ENCODE measurements around the gene KCNIP4.
"Not testable (repeated sequence)": the region's sequence is repeated elsewhere in the genome, so short reads cannot be mapped to it uniquely, and the experiment has no call there.

KCNIP4 gene

DNA sequence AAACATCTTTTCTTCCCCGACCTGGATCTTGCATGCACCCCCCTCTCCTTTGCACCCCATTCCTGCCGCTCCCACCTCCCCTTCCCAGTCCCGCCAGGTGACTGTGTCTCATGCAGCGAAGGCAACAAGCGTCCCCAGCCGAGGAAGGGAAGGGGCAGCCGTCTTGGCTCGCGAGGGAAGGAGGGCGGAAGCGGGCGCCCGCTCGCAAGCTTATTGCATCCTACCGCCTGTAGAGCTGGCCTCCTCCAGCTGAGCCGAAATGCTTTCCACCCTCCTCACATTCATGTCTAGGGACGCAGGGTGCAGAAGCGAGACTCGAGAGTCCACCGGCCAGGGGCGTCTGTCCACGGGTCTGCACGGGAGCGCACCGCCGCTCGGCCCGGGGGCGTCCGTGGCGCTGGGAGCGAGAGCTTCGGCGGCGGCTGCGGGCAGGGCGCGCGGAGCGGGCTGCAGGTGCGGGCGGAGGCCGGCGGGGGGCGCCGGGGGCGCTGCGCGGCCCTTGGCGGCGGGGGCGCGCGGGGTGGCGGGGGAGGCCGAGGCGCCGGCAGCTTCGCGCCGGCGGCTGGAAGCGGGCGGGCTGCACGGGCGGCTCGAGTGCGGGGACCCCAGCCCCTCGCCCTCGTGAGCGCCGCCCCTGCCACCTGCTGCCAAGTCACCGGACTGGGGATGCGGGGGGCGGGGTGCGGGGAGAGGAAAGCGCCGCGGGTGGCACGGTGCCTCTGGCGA is at the start of gene KCNIP4:
Gene KCNIP4 (minus strand): TSS at position 426 of the 726 bp plus-strand sequence.
- DNase-seq = no peak

DNA sequence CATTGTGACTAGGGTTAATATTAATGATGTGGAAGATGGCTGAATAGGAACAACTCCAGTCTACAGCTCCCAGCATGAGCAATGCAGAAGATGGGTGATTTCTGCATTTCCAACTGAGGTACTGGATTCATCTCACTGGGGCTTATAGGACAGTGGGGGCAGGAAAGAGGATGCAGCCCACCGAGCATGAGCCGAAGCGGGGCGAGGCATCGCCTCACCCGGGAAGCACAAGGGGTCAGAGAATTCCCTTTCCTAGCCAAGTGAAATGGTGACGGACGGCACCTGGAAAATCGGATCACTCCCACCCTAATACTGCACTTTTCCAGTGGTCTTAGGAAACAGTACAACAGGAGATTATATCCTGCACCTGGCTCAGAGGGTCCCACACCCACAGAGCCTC is 48.0 kb upstream of the KCNIP4 start:
- not testable (repeated sequence) for DNase-seq

- no peak for DNase-seq
Measured at GRCh38 chr4:21992330-21992729, 43.8 kb upstream of the KCNIP4 start.

- no peak for DNase-seq
Measured at GRCh38 chr4:21991562-21991961, 43.0 kb upstream of the KCNIP4 start.

GRCh38 chr4:21991050-21991449 is 42.5 kb upstream of the KCNIP4 start:
- no peak for DNase-seq

GRCh38 chr4:21989351-21989750 is 40.8 kb upstream of the KCNIP4 start:
- no peak for DNase-seq

GRCh38 chr4:21986307-21986706 is 37.7 kb upstream of the KCNIP4 start:
- DNase-seq = no peak

- no peak for DNase-seq
Measured at GRCh38 chr4:21982087-21982486, 33.5 kb upstream of the KCNIP4 start.

DNA sequence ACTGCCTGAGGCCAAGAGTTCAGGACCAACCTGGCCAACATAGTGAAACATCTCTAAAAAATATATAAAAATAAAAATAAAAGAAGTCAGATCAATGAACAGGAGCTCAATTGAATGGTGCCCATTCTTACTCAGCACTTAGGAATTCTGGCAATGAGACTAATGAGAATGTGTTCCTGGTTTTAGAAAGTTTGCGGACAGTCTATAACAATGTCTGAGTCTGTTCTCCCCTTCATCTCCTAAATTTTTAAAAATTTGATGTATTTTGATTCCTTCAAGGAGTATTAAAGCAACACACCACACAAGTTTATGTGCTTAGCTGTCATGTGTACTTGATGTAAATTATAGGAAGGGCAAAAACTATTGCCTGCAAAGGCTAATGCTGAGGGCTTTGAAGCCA is 30.6 kb upstream of the KCNIP4 start:
- no peak for DNase-seq

- DNase-seq = no peak
Measured at GRCh38 chr4:21976166-21976565, 27.6 kb upstream of the KCNIP4 start.

DNA sequence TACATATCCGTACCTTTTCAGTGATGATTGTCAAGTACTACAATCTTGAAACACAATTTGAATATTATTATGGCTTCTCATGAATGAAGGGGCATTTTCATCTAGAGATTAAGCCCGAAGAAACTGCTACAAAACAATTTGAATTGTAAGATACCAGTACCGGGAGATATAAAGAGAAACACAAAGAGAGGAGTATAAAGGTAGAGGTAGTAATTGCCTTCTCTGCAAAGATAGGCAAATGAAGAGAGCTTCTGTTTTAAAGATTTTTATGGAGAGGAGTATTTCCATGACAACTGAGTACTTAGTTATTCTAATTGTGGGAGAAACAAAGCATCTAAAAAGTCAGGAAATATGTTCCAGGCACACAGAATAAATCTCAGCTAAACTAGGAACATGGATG is 25.3 kb upstream of the KCNIP4 start:
- DNase-seq = no peak

DNA sequence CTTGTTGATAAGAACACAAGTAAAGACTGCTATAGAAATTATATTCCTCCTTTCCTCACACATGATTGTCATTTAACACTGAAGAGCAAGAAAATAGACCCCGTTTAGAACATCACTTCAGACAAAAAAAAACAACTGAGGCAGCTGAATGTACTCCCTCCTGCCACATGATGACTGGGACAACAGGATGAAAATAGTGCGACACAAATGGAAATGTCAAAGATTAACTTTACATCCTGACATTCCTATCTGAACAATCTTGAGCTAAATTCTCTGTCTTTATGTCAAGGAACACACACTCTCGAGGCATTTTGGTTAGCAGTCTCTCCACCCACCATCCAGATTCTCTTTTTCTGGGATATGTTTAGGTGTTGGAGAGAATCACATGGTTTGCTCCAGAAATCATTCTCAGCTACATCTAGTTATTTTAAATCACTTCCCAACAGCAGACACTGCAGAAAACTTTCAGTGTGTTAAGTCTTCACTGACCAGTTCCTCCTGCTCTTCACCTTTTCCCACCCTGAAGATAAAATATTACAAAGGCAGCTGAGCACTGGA is 16.3 kb upstream of the KCNIP4 start:
- DNase-seq = no peak

DNA sequence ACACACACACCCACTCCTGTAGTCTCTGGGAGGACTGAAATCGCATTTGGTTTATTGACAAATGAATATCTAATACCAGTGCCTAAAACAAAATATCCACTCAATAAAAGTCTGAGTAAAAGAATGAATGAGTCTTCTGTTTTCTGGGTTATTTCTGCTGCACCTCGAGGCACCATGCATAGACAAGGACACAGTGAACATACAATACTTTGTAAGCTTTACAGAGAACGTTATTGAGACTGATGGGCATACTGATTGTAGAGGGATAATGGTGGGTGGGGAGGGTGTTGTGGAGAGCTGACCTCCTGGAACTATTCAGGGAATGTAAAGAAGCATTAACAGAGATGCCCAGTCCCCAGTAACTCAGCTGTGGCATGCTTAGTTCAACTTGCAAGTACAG is 14.1 kb upstream of the KCNIP4 start:
- no peak for DNase-seq

DNA sequence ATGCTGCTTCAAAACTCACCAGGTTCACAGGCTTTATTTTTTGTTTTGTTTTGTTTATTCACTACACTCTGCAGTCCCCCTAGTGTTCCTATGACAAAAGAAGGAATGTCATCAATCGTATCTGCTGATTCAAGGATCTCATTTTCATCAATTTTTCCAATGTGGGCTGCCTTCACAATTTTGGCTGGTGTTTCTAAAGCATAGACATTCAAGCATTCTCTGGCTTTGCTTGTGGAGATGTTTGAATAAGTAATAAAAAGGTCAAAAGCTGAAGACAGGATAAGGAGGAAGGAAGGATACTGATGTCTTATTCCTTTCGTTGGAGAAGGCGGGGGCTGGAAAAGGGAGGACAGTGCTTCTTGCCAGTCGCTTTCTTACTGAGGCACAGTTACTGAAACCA is 12.2 kb upstream of the KCNIP4 start:
- no peak for DNase-seq

- no peak for DNase-seq
Measured at GRCh38 chr4:21954916-21955315, 6.3 kb upstream of the KCNIP4 start.

- no peak for DNase-seq
Measured at GRCh38 chr4:21953653-21954052, 5.1 kb upstream of the KCNIP4 start.

- DNase-seq = no peak
Measured at GRCh38 chr4:21952549-21952948, 4.0 kb upstream of the KCNIP4 start.

DNA sequence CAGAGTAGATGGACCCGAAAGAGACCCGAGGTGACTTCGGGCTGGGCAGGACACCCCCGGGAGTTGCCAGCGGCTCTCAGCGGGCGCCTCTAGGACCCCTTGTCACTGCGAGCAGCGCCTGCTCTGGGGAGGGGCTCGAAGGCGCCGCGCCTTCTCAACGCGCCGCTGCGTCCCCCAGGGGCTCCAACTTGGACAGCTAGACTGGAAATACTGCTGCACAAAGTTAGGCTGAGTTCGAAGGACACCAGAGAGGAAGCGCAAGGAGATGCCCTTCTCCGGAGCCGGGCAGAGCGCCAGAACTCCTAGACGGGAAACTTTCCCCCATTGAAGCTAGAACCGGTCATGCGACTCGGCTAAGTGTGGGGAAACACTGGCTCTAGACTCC is 493 bp upstream of the KCNIP4 start:
- no peak for DNase-seq

DNA sequence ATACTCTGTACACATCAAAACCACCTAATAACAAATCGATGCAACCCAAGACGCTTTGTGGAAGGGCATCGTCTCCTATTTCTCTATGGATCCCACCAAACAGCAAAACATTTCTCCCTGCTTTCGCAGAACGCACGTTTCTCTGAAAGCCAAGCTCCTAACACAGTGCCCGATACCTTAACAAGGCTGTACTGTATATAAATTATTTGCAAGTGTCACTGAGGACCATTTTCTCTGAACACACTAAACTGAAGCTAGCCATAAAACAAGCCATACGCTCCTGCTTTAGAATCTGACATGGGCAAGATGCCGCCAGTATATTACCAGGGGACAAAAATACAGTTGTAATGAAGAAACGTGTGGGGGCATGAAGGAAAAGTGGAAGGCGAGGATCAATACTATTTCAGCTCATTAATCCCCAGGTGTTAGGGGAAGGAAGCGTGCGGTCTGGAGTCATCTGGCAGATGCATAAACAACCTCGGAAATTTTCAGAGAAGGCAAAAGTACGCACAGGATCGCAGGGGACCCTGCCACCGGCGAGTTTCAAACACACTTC is 703 bp downstream of the KCNIP4 start:
- DNase-seq = no peak

DNA sequence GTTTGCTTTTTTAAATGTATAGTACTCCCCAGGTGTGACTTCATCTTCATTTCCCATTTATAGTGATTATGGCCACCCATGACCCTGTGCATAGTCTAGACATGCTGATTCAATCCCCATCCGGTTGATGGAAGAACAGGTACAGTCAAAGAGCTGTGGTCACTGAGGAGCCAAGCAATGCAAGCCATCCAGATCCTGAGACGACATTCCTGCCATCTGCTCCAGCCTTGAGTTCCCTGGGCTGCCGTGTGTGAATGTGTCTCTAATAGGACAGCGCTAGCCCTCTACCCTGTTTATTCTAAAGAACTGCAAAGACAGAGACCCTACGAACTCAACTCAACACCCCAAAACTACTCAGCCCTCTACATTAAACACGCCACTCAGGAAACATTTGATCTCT is 1.7 kb downstream of the KCNIP4 start:
- no peak for DNase-seq

DNA sequence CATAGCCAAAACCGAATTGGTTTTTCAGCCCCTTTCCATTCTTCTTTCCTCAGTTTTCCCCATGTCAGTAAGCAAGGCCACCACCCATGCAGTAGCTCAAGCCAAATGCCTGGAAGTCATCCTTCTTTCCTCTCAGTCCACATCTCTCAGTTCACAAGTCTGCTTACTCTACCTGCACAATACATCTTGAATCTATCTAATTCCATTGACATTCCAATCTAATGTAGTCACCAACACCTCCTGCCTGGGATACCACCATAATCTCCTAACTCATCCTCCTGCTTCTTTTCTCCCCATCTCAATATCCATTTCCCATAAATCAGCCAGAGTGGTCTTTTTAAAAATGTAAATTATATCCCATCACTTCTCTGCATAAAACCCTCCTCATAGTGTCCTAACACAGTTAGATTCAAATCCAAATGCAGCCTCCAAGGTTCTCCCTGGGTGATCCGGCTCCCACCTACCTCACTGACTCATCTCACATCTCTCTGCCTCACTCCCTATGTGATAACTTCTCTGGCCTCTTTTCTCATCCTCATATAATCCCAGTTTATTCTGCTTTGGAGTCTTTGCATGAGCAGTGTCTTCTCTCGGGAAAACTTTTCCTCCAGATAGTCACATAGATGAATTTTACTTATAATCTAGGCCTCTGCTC is 26.9 kb downstream of the KCNIP4 start:
- DNase-seq = no peak

DNA sequence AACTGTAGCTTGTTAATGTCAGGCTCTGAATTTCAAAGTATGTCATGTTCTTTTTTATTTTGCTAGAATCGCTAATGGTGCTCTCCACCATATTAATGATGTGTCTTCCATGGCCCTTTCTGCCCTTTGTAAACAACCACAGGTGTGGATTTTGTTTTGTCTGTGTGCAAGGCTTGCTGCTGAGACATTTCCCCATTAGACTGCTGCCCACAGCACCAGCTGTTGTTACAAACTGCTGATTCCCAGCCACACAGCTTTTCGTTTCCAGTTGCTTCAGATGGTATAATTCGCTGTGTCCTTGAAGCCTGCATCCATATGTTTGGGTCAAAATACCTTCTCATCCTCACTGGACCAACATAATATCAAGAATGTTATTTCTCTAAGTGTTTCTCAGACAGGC is 32.8 kb downstream of the KCNIP4 start:
- DNase-seq = no peak

DNA sequence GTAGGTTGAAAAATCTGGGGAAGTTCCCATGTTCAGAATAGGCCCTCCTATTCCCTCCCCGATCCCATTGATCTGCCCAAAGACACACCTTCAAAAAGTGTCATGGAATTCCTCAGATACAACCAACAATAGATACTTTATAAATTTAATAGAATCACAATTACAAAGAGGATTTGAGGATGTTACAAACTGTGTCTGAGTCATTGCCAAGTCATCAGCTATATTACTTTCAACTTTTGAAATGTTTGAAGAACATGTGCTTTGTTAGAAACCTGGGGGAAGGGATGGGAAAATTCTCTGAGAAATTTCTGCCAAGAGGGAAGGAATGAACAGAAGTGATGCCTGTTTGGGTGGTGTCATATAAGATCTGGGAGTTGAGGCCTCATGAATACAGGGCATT is 46.7 kb downstream of the KCNIP4 start:
- no peak for DNase-seq

DNA sequence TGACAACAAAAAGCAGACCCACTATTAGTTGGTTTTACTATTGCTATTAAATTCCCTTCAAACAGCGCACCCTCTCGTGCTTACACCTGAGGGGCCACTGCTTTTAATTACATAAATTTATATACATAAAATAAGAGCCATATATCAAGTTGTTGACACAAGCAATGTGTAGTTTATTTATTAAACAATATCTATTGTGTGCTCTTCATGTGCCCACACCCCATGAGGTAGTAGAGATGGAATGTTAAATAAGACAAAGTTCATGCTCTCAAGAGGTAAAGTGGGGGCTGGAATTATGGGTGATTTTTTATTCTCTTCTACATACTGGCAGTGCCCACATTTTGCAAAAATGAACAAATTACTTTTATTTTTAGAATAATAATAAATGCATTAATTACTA is 47.3 kb downstream of the KCNIP4 start:
- no peak for DNase-seq
